Hepatocyte (in vitro differentiated cells): ENCODE results near the gene ENOX1.

Experiments used
- CTCF ChIP-seq: fragments of 200-600 bp; sonication (generic); IDR thresholded peaks from 2 replicates; pipeline ENCODE4 v1.5.1; 2016; ENCODE audit warnings: antibody characterized with exemption, mild to moderate bottlenecking; ENCODE audit not compliant: poor library complexity
- EZH2 ChIP-seq: fragments of 200-600 bp; sonication (generic); IDR thresholded peaks from 2 replicates; pipeline ENCODE4 v1.6.1; 2016; ENCODE audit warnings: antibody characterized with exemption, mild to moderate bottlenecking, borderline replicate concordance
- EZH2phosphoT487 ChIP-seq: fragments of 200-600 bp; sonication (generic); IDR thresholded peaks from one replicate; pipeline ENCODE4 v1.6.1; 2018; ENCODE audit warnings: antibody characterized with exemption, mild to moderate bottlenecking, low read depth, moderate library complexity; ENCODE audit not compliant: unreplicated experiment, severe bottlenecking

GRCh38 chr13:43245374-43245964, 541.3 kb downstream of the ENOX1 start:
- TF ChIP-seq CTCF (no peak), EZH2 (no peak), EZH2phosphoT487 (no peak)
